Measurements from ENCODE around the gene RFWD3. TPM values are rescaled to one million over a fixed set of nuclear protein-coding genes. Genes with fewer than 3 reads are reported as not detected.
A peak's percentile ranks its signal among the peaks of the same experiment; 100 is the strongest.

RFWD3 gene, protein sequence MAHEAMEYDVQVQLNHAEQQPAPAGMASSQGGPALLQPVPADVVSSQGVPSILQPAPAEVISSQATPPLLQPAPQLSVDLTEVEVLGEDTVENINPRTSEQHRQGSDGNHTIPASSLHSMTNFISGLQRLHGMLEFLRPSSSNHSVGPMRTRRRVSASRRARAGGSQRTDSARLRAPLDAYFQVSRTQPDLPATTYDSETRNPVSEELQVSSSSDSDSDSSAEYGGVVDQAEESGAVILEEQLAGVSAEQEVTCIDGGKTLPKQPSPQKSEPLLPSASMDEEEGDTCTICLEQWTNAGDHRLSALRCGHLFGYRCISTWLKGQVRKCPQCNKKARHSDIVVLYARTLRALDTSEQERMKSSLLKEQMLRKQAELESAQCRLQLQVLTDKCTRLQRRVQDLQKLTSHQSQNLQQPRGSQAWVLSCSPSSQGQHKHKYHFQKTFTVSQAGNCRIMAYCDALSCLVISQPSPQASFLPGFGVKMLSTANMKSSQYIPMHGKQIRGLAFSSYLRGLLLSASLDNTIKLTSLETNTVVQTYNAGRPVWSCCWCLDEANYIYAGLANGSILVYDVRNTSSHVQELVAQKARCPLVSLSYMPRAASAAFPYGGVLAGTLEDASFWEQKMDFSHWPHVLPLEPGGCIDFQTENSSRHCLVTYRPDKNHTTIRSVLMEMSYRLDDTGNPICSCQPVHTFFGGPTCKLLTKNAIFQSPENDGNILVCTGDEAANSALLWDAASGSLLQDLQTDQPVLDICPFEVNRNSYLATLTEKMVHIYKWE
- total RNA-seq: 40.3 and 48.4 TPM in 2 replicates
- long read RNA-seq, full-length matches to known transcripts: 25 of 56 reads
- long read RNA-seq, partial matches to known transcripts: 16 of 56 reads
- long read RNA-seq, other reads (novel, unspliced or antisense): 15 of 56 reads

- no peak for TF ChIP-seq CTCF (IDR thresholded peaks at IDR 0.05; ENCODE audit: unreplicated experiment)
- H3K9me3 Mint-ChIP-seq (ENCODE audit: low read depth): peaks cover 10% of the 10 kb centered on the region
- peaks cover 19% of the 10 kb centered on the region for H3K36me3 Mint-ChIP-seq (ENCODE audit: insufficient read depth)
- H3K4me3 Mint-ChIP-seq (ENCODE audit: low read depth): peak within 1 kb of the TSS; percentile 95
- peak; percentile 90 for DNase-seq (ENCODE audit: low spot score, unreplicated experiment)
- H3K4me1 Mint-ChIP-seq (ENCODE audit: low read depth): peaks cover 2% of the 10 kb centered on the region
- peak within 1 kb of the TSS; percentile 96 for H3K27ac Mint-ChIP-seq
- peaks cover 2% of the 10 kb centered on the region for H3K27me3 Mint-ChIP-seq
Measured at GRCh38 chr16:74666425-74667254, at the start of gene RFWD3. Gene RFWD3, minus strand, starts transcription at chr16:74666877. Its CDS starts 5,428 bp downstream, at chr16:74661449.

- H3K27ac Mint-ChIP-seq: no peak overlapping the region
- no peaks in the 10 kb centered on the region for H3K9me3 Mint-ChIP-seq (ENCODE audit: low read depth)
- H3K36me3 Mint-ChIP-seq (ENCODE audit: insufficient read depth): no peaks in the 10 kb centered on the region
- no peak for DNase-seq (ENCODE audit: low spot score, unreplicated experiment)
- TF ChIP-seq CTCF (IDR thresholded peaks at IDR 0.05; ENCODE audit: unreplicated experiment): no peak
- no peaks in the 10 kb centered on the region for H3K27me3 Mint-ChIP-seq
- no peaks in the 10 kb centered on the region for H3K4me1 Mint-ChIP-seq (ENCODE audit: low read depth)
- H3K4me3 Mint-ChIP-seq (ENCODE audit: low read depth): no peak overlapping the region
Measured at GRCh38 chr16:74716355-74716754, 49.7 kb upstream of the RFWD3 start.

DNA sequence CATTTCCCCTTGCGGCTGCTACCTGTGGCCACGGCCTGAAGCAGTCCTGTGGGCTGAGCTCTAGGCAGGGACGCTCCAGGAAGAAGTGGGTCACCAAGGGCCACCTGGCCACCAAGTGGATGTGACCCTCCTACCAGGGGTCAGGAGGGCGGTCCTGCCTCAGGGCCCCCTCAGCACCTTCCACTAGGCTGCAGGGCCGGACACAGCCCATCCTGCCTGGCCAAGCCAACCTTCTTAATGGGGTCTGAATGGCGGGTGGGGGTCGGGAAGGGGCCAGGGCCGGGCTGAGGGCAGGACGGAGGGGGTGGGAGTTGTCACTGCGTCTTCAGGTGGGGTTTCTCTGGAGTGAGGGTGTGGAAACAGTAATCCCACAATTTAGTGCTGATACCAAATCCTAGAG lies 47.2 kb upstream of the RFWD3 start:
- DNase-seq (ENCODE audit: low spot score, unreplicated experiment): no peak
- no peaks in the 10 kb centered on the region for H3K27me3 Mint-ChIP-seq
- no peaks in the 10 kb centered on the region for H3K4me1 Mint-ChIP-seq (ENCODE audit: low read depth)
- H3K4me3 Mint-ChIP-seq (ENCODE audit: low read depth): no peak overlapping the region
- TF ChIP-seq CTCF (IDR thresholded peaks at IDR 0.05; ENCODE audit: unreplicated experiment): no peak
- no peaks in the 10 kb centered on the region for H3K9me3 Mint-ChIP-seq (ENCODE audit: low read depth)
- H3K27ac Mint-ChIP-seq: no peak overlapping the region
- no peaks in the 10 kb centered on the region for H3K36me3 Mint-ChIP-seq (ENCODE audit: insufficient read depth)

- DNase-seq (ENCODE audit: low spot score, unreplicated experiment): no peak
- TF ChIP-seq CTCF (IDR thresholded peaks at IDR 0.05; ENCODE audit: unreplicated experiment): no peak
- H3K9me3 Mint-ChIP-seq (ENCODE audit: low read depth): no peaks in the 10 kb centered on the region
- H3K4me1 Mint-ChIP-seq (ENCODE audit: low read depth): no peaks in the 10 kb centered on the region
- peaks cover 1% of the 10 kb centered on the region for H3K27me3 Mint-ChIP-seq
- H3K36me3 Mint-ChIP-seq (ENCODE audit: insufficient read depth): no peaks in the 10 kb centered on the region
- H3K27ac Mint-ChIP-seq: no peak overlapping the region
- H3K4me3 Mint-ChIP-seq (ENCODE audit: low read depth): no peak overlapping the region
Measured at GRCh38 chr16:74713325-74713724, 46.6 kb upstream of the RFWD3 start.

Measured in progenitor cell of endocrine pancreas (in vitro differentiated cells).